HepG2 (cell line): Measurements from ENCODE around the gene SPOP. TPM values are rescaled to one million over a fixed set of nuclear protein-coding genes. Genes with fewer than 3 reads are reported as not detected.
A peak's percentile ranks its signal among the peaks of the same experiment; 100 is the strongest.

ENCODE experiments used
- AFF4 ChIP-seq: sonication (generic); formaldehyde crosslinking; IDR thresholded peaks from 2 replicates; pipeline ENCODE4 v1.4.0; 2020; ENCODE audit warnings: missing genetic modification reagents
- ARNTL ChIP-seq: sonication (generic); formaldehyde crosslinking; IDR thresholded peaks from 2 replicates; pipeline ENCODE4 v1.4.0; 2020; ENCODE audit warnings: mild to moderate bottlenecking, missing genetic modification reagents
- FIP1L1 ChIP-seq: fragments of 200-400 bp; formaldehyde crosslinking; IDR thresholded peaks from 2 replicates; pipeline ENCODE4 v1.6.1; 2018; ENCODE audit warnings: low read depth, mild to moderate bottlenecking, low read length, moderate library complexity, borderline replicate concordance; ENCODE audit not compliant: insufficient read depth
- FOXA3 ChIP-seq: IDR thresholded peaks from 2 replicates; pipeline ENCODE4 v1.6.1; 2016; ENCODE audit warnings: missing genetic modification reagents, missing compliant biosample characterization
- GLMP ChIP-seq: sonication (generic); formaldehyde crosslinking; IDR thresholded peaks from 2 replicates; pipeline ENCODE4 v1.9.0; 2021; ENCODE audit warnings: missing genetic modification reagents, mild to moderate bottlenecking, borderline replicate concordance
- HOXD1 ChIP-seq: sonication (generic); formaldehyde crosslinking; IDR thresholded peaks from 2 replicates; pipeline ENCODE4 v1.5.0; 2020; ENCODE audit warnings: missing genetic modification reagents
- NFAT5 ChIP-seq: sonication (generic); formaldehyde crosslinking; IDR thresholded peaks from 2 replicates; pipeline ENCODE4 v1.4.0; 2020; ENCODE audit warnings: missing genetic modification reagents
- PHF5A ChIP-seq: IDR thresholded peaks from one replicate; pipeline ENCODE4 v1.6.1; 2018; ENCODE audit warnings: low read depth, missing genetic modification reagents; ENCODE audit not compliant: unreplicated experiment
- REPIN1 ChIP-seq: sonication (generic); formaldehyde crosslinking; IDR thresholded peaks from 2 replicates; pipeline ENCODE4 v1.8.0; 2022; ENCODE audit warnings: missing genetic modification reagents, low read depth, mild to moderate bottlenecking, borderline replicate concordance
- TFAP4 ChIP-seq: sonication (generic); IDR thresholded peaks from 2 replicates; pipeline ENCODE4 v1.6.1; 2016; ENCODE audit warnings: low read depth, borderline replicate concordance
- ZNF124 ChIP-seq: sonication (generic); formaldehyde crosslinking; IDR thresholded peaks from 2 replicates; pipeline ENCODE4 v1.4.0; 2020; ENCODE audit warnings: missing genetic modification reagents
- ZNF414 ChIP-seq: sonication (generic); formaldehyde crosslinking; IDR thresholded peaks from 2 replicates; pipeline ENCODE4 v1.5.0; 2020; ENCODE audit warnings: missing genetic modification reagents
- ZNF761 ChIP-seq: sonication (generic); formaldehyde crosslinking; conservative IDR thresholded peaks from 2 replicates; pipeline ENCODE4 v1.4.0; 2020; ENCODE audit warnings: mild to moderate bottlenecking, missing genetic modification reagents
- ZNF879 ChIP-seq: sonication (generic); formaldehyde crosslinking; IDR thresholded peaks from 2 replicates; pipeline ENCODE4 v1.8.1; 2023; ENCODE audit warnings: missing genetic modification reagents
- polyA plus RNA-seq, 8 experiments: library from polyadenylated mRNA; depleted of rRNA in 3 of 8; stranded (reverse) in 7 of 8; unstranded in 1 of 8; fragments of >200 nt; fragmentation: Illumina TruSeq in 4 of 8; extraction: Trizol in 4 of 8; gene quantifications; 2 replicates each; pipeline versions ENCODE4 v1.2.1 to v1.2.3, GENCODE V29; 2011 to 2016; ENCODE audit warnings: low read depth in 4 of 8, missing spikeins in 1 of 8, mixed read lengths in 1 of 8; ENCODE audit not compliant: insufficient read depth in 1 of 8
- total RNA-seq, 5 experiments: library from RNA; depleted of rRNA; stranded (reverse); fragments of >200 nt; fragmentation: Illumina TruSeq; extraction: Trizol; gene quantifications; 2 replicates each; pipeline ENCODE4 v1.2.3, GENCODE V29; 2016; ENCODE audit warnings: low read depth in 1 of 5

Gene SPOP
- total and polyA plus RNA-seq, 2 of the 13 experiments (the other 11 are each of a cell fraction or from before 2014, with no cell fraction given), result 52.8 to 60.8 TPM

GRCh38 chr17:49677933-49678847 lies at the start of gene SPOP (continued):
- peak; percentile 96 for TF ChIP-seq NFAT5 (CRISPR knock-in tag)
- peak; percentile 88 for TF ChIP-seq FOXA3 (CRISPR knock-in tag)
- no peak for TF ChIP-seq FIP1L1
- peak; percentile 99 for TF ChIP-seq REPIN1 (CRISPR knock-in tag)
- 0 out of 2 replicates have a peak, but pooled peaks have one; percentile 60 for TF ChIP-seq AFF4 (CRISPR knock-in tag)
- TF ChIP-seq ZNF124 (CRISPR knock-in tag), result peak; percentile 96
- TF ChIP-seq ZNF414 (CRISPR knock-in tag), result peak; percentile 91
- no peak for TF ChIP-seq GLMP (CRISPR knock-in tag)
- peak; percentile 98 for TF ChIP-seq ZNF761 (CRISPR knock-in tag)
- peak; percentile 94 for TF ChIP-seq PHF5A
- TF ChIP-seq ZNF879 (CRISPR knock-in tag), result peak; percentile 99
- TF ChIP-seq TFAP4, result peak; percentile 92
- peak; percentile 89 for TF ChIP-seq HOXD1
- peak; percentile 87 for TF ChIP-seq ARNTL (CRISPR knock-in tag)
